ENCODE measurements around the gene NCAM1.

Gene NCAM1

DNA sequence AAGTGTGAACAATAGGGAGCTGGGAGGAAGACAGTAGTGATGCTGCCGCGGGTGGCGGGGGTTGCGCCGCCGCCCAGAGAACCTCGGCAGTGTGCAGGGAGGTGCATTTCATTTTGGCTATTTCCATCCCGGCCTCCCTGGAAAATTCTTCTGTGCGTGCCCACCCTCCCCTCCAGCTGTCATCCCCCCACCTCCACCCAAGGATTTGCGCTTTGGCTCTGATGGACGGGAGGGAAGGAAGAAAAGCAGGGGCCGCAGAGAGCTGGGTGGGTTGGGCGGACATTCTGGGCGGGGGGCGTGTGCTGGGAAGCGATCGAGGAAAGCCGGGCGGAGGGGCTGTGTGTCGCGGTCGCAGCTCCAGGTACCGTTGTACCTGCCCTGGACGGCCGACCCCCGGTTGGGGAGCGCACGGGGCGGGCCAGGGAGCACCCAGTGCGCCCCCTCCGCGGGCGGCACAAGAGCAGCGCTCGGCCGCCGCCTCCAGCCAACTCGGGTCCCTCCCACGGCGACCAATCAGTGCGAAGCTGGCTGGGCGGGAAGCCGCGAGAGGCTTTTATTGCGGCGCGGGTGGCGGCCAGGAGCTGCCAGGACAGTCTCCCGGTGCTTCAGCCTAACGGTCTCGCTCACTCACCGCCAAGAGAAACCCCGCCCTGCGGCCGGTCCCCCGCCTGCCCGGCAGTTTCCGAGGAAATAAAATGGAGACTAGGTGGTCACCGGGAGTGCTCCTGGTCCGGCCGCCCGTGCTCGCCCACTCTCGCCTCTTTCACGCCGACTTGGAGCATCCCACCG, 1.6 kb downstream of the NCAM1 start:
- TF ChIP-seq, protein P1, sequence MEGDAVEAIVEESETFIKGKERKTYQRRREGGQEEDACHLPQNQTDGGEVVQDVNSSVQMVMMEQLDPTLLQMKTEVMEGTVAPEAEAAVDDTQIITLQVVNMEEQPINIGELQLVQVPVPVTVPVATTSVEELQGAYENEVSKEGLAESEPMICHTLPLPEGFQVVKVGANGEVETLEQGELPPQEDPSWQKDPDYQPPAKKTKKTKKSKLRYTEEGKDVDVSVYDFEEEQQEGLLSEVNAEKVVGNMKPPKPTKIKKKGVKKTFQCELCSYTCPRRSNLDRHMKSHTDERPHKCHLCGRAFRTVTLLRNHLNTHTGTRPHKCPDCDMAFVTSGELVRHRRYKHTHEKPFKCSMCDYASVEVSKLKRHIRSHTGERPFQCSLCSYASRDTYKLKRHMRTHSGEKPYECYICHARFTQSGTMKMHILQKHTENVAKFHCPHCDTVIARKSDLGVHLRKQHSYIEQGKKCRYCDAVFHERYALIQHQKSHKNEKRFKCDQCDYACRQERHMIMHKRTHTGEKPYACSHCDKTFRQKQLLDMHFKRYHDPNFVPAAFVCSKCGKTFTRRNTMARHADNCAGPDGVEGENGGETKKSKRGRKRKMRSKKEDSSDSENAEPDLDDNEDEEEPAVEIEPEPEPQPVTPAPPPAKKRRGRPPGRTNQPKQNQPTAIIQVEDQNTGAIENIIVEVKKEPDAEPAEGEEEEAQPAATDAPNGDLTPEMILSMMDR (IDR thresholded peaks at IDR 0.05): no peak

- TF ChIP-seq, protein P1 (IDR thresholded peaks at IDR 0.05): no peak
These were observed 2.2 kb downstream of the NCAM1 start for GRCh38 chr11:112963368-112963955.

- TF ChIP-seq, protein P1 (IDR thresholded peaks at IDR 0.05): no peak
These were observed 4.4 kb downstream of the NCAM1 start for GRCh38 chr11:112965656-112966055.

DNA sequence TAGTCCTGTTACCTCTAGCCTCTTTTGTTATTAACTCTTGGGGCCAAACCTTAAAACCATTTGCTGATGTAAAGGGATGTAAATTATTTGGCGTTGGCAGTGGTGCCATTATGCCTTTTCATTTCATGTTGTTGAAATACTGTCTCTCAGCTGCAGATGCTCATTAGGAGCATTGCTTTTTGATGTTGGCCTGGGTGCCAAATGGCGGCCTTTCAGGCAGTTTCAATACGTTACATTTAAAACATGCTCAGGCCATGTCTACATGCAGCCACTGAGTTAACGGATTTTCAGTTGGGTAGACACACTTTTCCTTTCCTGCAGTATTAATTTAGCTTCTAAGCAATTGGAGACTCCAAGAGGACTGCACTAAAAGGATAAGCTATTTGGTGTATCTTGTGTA, 5.3 kb downstream of the NCAM1 start:
- TF ChIP-seq, protein P1 (IDR thresholded peaks at IDR 0.05): no peak

GRCh38 chr11:112967082-112967481, 5.9 kb downstream of the NCAM1 start:
- TF ChIP-seq, protein P1 (IDR thresholded peaks at IDR 0.05): no peak

GRCh38 chr11:112968941-112969713, 7.9 kb downstream of the NCAM1 start:
- TF ChIP-seq, protein P1 (IDR thresholded peaks at IDR 0.05): no peak

DNA sequence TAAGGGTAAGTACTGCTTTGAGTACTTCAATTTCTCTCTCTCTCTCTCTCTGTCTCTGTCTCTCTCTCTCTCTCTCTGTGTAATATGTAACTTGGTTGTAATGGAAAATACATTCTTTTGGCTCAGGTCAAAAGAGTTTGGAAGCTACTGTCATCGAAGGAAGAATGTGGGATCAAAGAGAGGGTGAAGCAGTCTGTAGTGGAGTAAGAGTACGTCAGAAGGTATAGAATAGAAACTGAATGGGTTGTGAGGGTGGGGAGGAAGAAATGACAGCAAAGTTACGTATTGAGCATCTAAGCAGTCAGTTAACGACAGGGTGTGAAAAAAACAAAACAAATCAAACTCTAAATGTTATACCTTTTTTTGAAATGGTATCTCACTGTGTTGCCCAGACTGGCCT, 10.0 kb downstream of the NCAM1 start:
- TF ChIP-seq, protein P1 (IDR thresholded peaks at IDR 0.05): no peak
